Measurements from ENCODE around the gene KLRF1. TPM values are rescaled to one million over a fixed set of nuclear protein-coding genes. Genes with fewer than 3 reads are reported as not detected.

The KLRF1 gene
- polyA plus RNA-seq, 1 donor from 2014 or later = not detected

- Histone ChIP-seq H3K27me3 (ENCODE audit: insufficient read depth, low read depth, low read length) (no peaks in the 10 kb centered on the region), H4K20me1 (ENCODE audit: insufficient read depth) (no peaks in the 10 kb centered on the region), H2AFZ (ENCODE audit: low read depth, low read length) (no peak overlapping the region), H3F3A (ENCODE audit: insufficient read depth, low read length, poor library complexity, severe bottlenecking) (no peaks in the 10 kb centered on the region), H3K9me3 (ENCODE audit: low read length) (no peaks in the 10 kb centered on the region), H3K4me3 (ENCODE audit: low read length) (no peak overlapping the region), H3K36me3 (ENCODE audit: insufficient read depth, low read length) (no peaks in the 10 kb centered on the region), H3K79me2 (replicated peaks; ENCODE audit: insufficient read depth, low read length) (no peaks in the 10 kb centered on the region), H3K27ac (ENCODE audit: low read length) (no peak overlapping the region), H3K9ac (ENCODE audit: low read length) (no peak overlapping the region), H3K4me2 (ENCODE audit: low read length) (no peak overlapping the region), H3K9me2 (ENCODE audit: insufficient read depth, low read length) (no peaks in the 10 kb centered on the region)
- TF ChIP-seq TAF1 (IDR thresholded peaks at IDR 0.05; ENCODE audit: low read depth) (no peak), RAD21 (conservative IDR thresholded peaks at IDR 0.05) (no peak), EP300 (conservative IDR thresholded peaks at IDR 0.05; ENCODE audit: poor library complexity, severe bottlenecking) (no peak), EZH2 (IDR thresholded peaks at IDR 0.05; ENCODE audit: borderline replicate concordance, insufficient read depth, low read length, poor library complexity, severe bottlenecking) (no peak), MXI1 (conservative IDR thresholded peaks at IDR 0.05; ENCODE audit: poor library complexity, severe bottlenecking) (no peak), CTCF (IDR thresholded peaks at IDR 0.05; ENCODE audit: poor library complexity, severe bottlenecking) (no peak), SMC3 (conservative IDR thresholded peaks at IDR 0.05; ENCODE audit: poor library complexity) (no peak), POLR2AphosphoS5 (IDR thresholded peaks at IDR 0.05) (no peak), REST (IDR thresholded peaks at IDR 0.05; ENCODE audit: borderline replicate concordance) (no peak)
Observed at GRCh38 chr12:9796346-9796745, 30.9 kb upstream of the KLRF1 start.

GRCh38 chr12:9796971-9797370 is 30.3 kb upstream of the KLRF1 start:
- Histone ChIP-seq H2AFZ (ENCODE audit: low read depth, low read length) (no peak overlapping the region), H3K9me2 (ENCODE audit: insufficient read depth, low read length) (no peaks in the 10 kb centered on the region), H3K79me2 (replicated peaks; ENCODE audit: insufficient read depth, low read length) (no peaks in the 10 kb centered on the region), H3K4me3 (ENCODE audit: low read length) (no peak overlapping the region), H3K9me3 (ENCODE audit: low read length) (no peaks in the 10 kb centered on the region), H3K27ac (ENCODE audit: low read length) (no peak overlapping the region), H4K20me1 (ENCODE audit: insufficient read depth) (no peaks in the 10 kb centered on the region), H3K4me2 (ENCODE audit: low read length) (no peak overlapping the region), H3F3A (ENCODE audit: insufficient read depth, low read length, poor library complexity, severe bottlenecking) (no peaks in the 10 kb centered on the region), H3K9ac (ENCODE audit: low read length) (no peak overlapping the region), H3K27me3 (ENCODE audit: insufficient read depth, low read depth, low read length) (no peaks in the 10 kb centered on the region), H3K36me3 (ENCODE audit: insufficient read depth, low read length) (no peaks in the 10 kb centered on the region)
- no peak for TF ChIP-seq TAF1 (IDR thresholded peaks at IDR 0.05; ENCODE audit: low read depth)
- TF ChIP-seq POLR2AphosphoS5 (IDR thresholded peaks at IDR 0.05) = no peak
- no peak for TF ChIP-seq EP300 (conservative IDR thresholded peaks at IDR 0.05; ENCODE audit: poor library complexity, severe bottlenecking)
- no peak for TF ChIP-seq SMC3 (conservative IDR thresholded peaks at IDR 0.05; ENCODE audit: poor library complexity)
- no peak for TF ChIP-seq EZH2 (IDR thresholded peaks at IDR 0.05; ENCODE audit: borderline replicate concordance, insufficient read depth, low read length, poor library complexity, severe bottlenecking)

All from neural cell (in vitro differentiated cells).